ENCODE data around the gene ACSL3. TPM values are rescaled to one million over a fixed set of nuclear protein-coding genes. Genes with fewer than 3 reads are reported as not detected.
A peak's percentile ranks its signal among the peaks of the same experiment; 100 is the strongest.

Gene ACSL3
- total RNA-seq, 1 experiment from 2014 or later = 133 TPM

GRCh38 chr2:222879604-222879933, 18.7 kb downstream of the ACSL3 start:
- no peak for DNase-seq (ENCODE audit: low spot score)

- no peak for DNase-seq (ENCODE audit: low spot score)
These were observed 21.7 kb downstream of the ACSL3 start for GRCh38 chr2:222882484-222882928.

DNA sequence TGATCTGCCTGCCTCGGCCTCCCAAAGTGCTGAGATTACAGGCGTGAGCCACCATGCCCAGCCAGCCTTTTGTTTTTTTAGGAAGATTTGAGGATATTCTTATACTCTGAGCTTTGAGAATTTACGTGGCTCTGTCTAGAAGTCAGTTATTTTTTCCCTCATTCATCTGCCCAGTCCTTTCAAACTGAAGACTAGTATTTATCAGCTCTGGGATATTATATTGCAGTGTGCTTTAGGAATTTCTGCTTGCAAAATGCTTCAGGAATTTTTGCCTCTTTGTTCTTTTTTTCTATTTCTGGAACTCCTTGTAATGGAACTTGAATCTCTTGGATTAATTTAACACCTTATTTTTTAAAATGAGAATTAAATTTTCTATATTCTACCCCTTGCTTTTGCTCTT, 22.6 kb downstream of the ACSL3 start:
- no peak for DNase-seq (ENCODE audit: low spot score)

- no peak for DNase-seq (ENCODE audit: low spot score)
These were observed 23.4 kb downstream of the ACSL3 start for GRCh38 chr2:222884114-222884771.

GRCh38 chr2:222884805-222885424, 24.1 kb downstream of the ACSL3 start:
- no peak for DNase-seq (ENCODE audit: low spot score)

- DNase-seq (ENCODE audit: low spot score) = no peak
These were observed 26.3 kb downstream of the ACSL3 start for GRCh38 chr2:222887124-222887523.

GRCh38 chr2:222888716-222889115, 27.9 kb downstream of the ACSL3 start:
- DNase-seq (ENCODE audit: low spot score) = no peak

- no peak for DNase-seq (ENCODE audit: low spot score)
These were observed 31.1 kb downstream of the ACSL3 start for GRCh38 chr2:222891890-222892289.

DNA sequence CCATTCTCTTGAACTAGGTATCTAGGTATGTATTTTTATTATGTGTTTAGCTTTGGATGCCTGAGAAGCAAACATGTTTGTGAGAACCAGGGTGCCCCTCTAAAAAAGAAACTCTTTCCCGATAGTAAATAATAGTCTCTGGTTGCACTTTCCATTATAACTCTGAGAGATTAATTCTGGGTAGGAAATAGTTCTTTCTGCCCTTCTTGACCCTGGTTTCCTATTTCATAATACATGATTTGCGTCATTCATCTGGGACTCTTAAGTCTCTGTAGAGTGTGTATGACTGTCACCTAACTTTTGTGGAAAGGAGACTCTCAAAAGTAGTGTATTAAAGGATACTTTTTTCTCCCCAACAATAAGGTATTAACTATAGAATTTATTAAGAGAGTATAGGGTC, 31.5 kb downstream of the ACSL3 start:
- no peak for DNase-seq (ENCODE audit: low spot score)

GRCh38 chr2:222892761-222893160, 31.9 kb downstream of the ACSL3 start:
- no peak for DNase-seq (ENCODE audit: low spot score)

GRCh38 chr2:222893716-222894115, 32.9 kb downstream of the ACSL3 start:
- no peak for DNase-seq (ENCODE audit: low spot score)

DNA sequence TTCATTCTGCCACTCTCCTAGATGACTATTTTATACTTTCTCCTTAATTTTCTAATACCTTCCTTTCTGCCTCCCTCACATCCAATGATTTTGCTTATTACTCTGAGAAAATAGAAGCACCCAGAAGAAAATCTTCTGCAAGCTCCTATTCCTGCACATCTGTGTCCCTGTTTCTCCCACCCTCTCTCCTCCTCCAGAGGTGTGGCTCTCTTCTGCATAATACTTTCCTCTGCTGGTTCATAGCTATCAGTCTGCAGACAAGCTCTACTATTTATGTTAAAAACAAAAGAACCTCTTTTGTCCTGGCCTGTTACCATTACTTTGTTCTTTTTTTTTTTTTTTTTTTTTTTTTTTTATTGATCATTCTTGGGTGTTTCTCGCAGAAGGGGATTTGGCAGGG, 34.3 kb downstream of the ACSL3 start:
- no peak for DNase-seq (ENCODE audit: low spot score)

- DNase-seq (ENCODE audit: low spot score) = no peak
These were observed 37.1 kb downstream of the ACSL3 start for GRCh38 chr2:222897898-222898297.

- DNase-seq (ENCODE audit: low spot score) = no peak
These were observed 38.8 kb downstream of the ACSL3 start for GRCh38 chr2:222899413-222900181.

DNA sequence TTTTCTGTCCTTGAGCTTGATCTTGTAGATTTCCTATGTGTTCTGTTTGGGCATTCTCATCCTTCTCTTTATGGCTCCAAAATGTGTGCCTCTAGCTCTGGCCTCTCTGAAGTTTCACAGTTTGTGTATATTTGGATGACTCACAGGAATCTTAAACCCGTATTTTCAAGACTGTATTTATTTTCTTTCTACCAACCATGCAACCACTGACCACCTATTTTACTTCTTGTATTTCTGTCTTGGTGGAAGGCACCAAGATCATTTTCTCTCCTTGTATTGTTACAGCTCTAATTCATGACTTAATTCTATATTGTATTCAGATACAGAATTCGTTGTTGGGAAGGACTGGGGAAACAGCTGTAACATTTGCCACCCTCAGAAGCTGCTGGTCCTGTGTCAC, 39.5 kb downstream of the ACSL3 start:
- peak; percentile 13 for DNase-seq (ENCODE audit: low spot score)

DNA sequence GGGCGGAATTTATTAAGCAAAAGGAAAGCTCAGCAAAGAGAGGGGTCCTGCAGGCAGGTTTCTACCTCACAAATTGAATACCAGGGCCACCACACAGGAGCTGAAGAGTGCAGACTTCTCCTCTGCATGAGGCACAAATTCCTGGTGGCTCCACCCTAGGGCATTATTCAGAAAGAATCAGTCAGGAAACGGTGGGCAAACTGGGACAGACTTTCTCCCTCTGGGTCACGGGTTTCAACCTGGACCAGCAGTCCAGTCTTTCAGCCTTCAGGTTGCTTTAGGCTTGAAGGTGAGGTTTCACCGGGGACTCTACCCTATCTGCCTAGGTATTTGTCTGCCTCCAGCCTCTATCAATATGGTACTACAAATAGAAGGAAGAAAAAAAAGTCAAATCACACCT, 41.8 kb downstream of the ACSL3 start:
- DNase-seq (ENCODE audit: low spot score) = no peak

DNA sequence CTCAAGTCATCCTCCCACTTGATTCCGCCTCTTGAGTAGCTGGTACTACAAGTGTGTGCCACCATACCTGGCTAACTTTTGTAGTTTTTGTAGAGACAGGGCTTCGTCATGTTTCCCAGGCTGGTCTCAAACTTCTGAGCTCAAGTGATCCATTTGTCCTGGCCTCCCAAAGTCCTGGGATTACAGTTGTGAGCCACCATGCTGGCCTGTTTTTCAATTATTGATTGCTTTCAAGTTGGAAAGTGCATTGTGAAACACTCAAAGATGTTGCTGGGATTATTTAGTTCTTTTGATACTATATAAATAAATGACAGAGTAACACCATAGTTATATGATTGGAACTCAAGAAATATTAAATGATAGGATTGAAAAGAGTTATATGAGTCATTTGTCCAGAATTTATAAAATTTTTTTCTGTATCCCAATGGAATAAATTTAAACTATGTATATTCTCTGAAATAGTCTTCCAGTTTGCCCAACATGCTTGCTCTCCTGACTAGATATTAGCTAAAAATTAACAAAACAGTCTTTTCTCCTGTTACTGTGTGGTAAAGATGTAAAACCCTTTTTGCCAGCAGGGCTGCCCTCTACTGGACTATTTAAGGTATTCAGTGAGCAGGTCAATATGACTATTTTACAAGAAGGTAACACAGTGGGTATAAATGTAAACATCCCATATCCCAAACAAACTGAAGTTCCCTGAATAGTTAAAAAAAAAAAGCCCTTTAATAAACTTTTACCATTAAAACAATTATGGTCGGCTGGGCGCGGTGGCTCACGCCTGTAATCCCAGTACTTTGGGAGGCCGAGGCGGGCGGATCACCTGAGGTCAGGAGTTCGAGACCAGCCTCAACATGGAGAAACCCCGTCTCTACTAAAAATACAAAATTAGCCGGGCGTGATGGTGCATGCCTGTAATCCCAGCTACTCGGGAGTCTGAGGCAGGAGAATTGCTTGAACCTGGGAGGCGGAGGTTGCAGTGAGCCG, 42.7 kb downstream of the ACSL3 start:
- peak; percentile 57 for DNase-seq (ENCODE audit: low spot score)

- DNase-seq (ENCODE audit: low spot score) = peak; percentile 6
These were observed 43.9 kb downstream of the ACSL3 start for GRCh38 chr2:222904557-222905258.

GRCh38 chr2:222907048-222907447, 46.2 kb downstream of the ACSL3 start:
- no peak for DNase-seq (ENCODE audit: low spot score)

- DNase-seq (ENCODE audit: low spot score) = no peak
These were observed 47.1 kb downstream of the ACSL3 start for GRCh38 chr2:222907790-222908441.

GRCh38 chr2:222909286-222909685, 48.5 kb downstream of the ACSL3 start:
- DNase-seq (ENCODE audit: low spot score) = no peak
